GM12872 (cell line): Measurements from ENCODE around the gene DTNB.

Experiments used
- CTCF ChIP-seq: IDR thresholded peaks from 3 replicates; pipeline ENCODE4 v1.5.1; 2011; ENCODE audit warnings: low read depth, mild to moderate bottlenecking, low read length, moderate library complexity; ENCODE audit not compliant: insufficient read depth

Gene DTNB

GRCh38 chr2:25446122-25446521, 227.3 kb downstream of the DTNB start:
- TF ChIP-seq CTCF, result no peak

DNA sequence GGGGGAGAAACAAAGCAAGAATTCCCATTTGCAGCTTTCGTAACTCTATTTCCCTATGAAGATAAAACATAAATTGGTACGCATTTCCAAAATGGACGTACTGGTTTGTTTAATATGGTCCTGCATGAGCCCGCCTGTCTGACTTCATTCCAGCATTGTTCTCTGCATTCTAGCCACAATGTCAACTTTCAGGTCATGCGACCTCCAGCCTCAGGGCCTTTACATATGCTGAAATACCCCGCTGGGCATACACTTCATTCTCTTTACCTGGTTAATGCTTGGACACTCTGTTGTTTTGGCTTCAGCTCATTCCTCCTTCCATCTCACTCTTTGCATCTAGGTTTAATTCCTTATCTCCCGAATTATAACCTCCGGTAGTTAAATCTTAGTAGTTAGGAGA, 227.9 kb downstream of the DTNB start:
- TF ChIP-seq CTCF, result no peak

DNA sequence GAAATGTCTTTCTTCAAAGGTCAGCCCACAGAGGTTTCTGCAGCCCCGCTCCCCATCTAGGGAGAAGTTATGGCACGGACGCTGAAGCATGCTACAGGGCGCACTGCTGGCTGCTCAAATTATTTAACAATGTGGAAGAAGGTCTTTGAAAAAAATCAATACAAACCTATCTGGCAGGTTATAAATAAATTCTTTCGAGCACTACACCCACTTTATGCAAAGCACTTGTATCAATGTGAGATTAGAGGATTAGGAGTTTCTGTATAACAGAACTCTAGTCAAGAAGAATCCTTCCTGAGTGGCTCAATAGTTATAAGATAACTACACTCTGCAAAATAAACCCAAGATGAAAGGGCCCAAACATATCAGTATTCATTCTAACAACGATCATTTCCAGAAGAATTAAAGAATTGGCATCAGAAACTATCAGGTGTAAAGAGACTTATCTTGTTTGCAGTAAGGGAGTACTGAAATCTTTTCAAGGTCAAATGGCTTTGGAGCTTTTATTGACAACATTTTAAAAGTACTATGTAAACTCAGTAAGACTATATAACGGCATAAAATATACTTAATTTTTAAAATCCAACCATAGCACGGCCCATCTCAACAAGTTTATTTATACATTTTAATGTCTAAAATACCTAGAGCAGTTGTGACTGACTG, 228.6 kb downstream of the DTNB start:
- no peak for TF ChIP-seq CTCF

- no peak for TF ChIP-seq CTCF
Observed at GRCh38 chr2:25443766-25444165, 229.6 kb downstream of the DTNB start.

DNA sequence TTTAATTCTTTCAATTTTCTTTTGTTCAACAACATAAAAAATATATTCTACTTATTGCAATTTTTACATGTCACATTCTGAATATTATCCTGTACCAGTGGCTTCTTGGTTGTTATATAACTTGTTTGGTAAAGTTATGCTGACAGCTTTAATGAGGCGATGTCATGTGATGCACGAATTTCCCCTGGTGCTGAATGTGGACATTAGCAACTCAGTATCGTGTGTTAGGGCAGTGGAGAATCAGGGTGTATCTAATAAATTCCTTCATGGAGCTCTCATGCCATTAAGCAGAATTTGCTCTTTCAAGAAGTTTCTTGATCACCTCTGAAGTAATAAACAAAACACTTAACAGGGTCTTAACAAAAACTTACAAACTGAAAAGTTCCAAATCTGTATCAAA, 232.0 kb downstream of the DTNB start:
- TF ChIP-seq CTCF, result no peak

DNA sequence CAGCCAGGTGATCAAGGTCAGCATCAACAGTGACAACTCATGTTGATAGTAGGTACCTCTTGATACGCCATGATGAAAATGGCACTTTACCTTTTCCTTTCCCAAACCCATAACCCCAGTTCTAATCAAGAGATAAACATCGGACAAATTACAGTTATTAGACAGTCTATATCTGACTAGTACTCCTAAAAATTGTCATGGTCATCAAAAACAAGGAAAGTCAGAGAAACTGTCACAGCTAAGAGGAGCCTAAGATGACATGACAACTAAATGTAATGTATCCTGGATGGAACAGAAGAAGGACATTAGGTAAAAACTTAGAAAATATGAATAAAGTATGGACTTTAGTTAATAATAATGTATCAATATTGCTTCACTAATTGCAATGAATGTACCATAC, 234.6 kb downstream of the DTNB start:
- TF ChIP-seq CTCF, result no peak

- no peak for TF ChIP-seq CTCF
Observed at GRCh38 chr2:25437881-25438662, 235.3 kb downstream of the DTNB start.
